Measurements from ENCODE around the gene TRIM39. TPM values are rescaled to one million over a fixed set of nuclear protein-coding genes. Genes with fewer than 3 reads are reported as not detected.

Gene TRIM39
- total and polyA plus RNA-seq, 9 of the 15 experiments (the other 6 are each of a cell fraction or from before 2014, with no cell fraction given), result 5.6 to 17.7 (median 12.8) TPM

DNA sequence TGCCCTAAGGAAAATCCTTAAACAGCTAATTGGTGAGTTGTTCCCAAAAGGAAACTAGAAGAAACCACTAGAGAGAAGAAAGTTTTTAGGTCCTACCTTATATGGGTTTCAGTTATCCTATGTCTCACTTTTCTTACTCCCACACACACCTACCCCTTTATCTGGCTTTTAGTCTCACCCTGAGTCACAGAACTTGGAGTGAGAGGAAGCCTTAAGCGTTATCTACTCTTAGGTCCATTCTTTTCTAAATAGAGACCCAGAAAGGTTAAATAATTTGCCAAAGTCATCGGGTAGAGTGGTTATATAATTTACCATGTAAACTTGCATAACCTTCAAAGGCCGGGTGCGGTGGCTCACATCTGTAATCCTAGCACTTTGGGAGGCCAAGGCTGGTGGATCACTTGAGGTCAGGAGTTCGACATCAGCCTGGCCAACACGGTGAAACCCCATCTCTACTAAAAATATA lies 13.9 kb downstream of the TRIM39 start (continued):
- TF ChIP-seq CCNT2 (IDR thresholded peaks at IDR 0.05; ENCODE audit: borderline replicate concordance, extremely low read depth, insufficient read length, low read depth, low read length) (peak; percentile 53), SREBF1 (IDR thresholded peaks at IDR 0.05; ENCODE audit: borderline replicate concordance, low read depth, low read length) (no peak), BMI1 (IDR thresholded peaks at IDR 0.05; ENCODE audit: low read length) (no peak), MEF2D (tag; conservative IDR thresholded peaks at IDR 0.05; ENCODE audit: low read depth) (peak; percentile 66; the same call in 1 of the 2 replicates), ZNF124 (CRISPR knock-in tag; IDR thresholded peaks at IDR 0.05) (no peak), ZNF75A (CRISPR knock-in tag; IDR thresholded peaks at IDR 0.05) (no peak), HSF4 (CRISPR knock-in tag; IDR thresholded peaks at IDR 0.05; ENCODE audit: borderline replicate concordance) (no peak), TCF7 (IDR thresholded peaks at IDR 0.05; ENCODE audit: borderline replicate concordance) (no peak; the same call in 1 of the 2 replicates), MAFK (IDR thresholded peaks at IDR 0.05; ENCODE audit: low read length) (no peak), STAG1 (CRISPR knock-in tag; IDR thresholded peaks at IDR 0.05; ENCODE audit: borderline replicate concordance) (no peak), EWSR1 (IDR thresholded peaks at IDR 0.05; ENCODE audit: borderline replicate concordance, low read depth, partially characterized antibody) (no peak), ZNF830 (CRISPR knock-in tag; IDR thresholded peaks at IDR 0.05) (no peak), ZNF253 (CRISPR knock-in tag; conservative IDR thresholded peaks at IDR 0.05) (no peak)
- TF ChIP-seq, protein P1, sequence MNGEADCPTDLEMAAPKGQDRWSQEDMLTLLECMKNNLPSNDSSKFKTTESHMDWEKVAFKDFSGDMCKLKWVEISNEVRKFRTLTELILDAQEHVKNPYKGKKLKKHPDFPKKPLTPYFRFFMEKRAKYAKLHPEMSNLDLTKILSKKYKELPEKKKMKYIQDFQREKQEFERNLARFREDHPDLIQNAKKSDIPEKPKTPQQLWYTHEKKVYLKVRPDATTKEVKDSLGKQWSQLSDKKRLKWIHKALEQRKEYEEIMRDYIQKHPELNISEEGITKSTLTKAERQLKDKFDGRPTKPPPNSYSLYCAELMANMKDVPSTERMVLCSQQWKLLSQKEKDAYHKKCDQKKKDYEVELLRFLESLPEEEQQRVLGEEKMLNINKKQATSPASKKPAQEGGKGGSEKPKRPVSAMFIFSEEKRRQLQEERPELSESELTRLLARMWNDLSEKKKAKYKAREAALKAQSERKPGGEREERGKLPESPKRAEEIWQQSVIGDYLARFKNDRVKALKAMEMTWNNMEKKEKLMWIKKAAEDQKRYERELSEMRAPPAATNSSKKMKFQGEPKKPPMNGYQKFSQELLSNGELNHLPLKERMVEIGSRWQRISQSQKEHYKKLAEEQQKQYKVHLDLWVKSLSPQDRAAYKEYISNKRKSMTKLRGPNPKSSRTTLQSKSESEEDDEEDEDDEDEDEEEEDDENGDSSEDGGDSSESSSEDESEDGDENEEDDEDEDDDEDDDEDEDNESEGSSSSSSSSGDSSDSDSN (IDR thresholded peaks at IDR 0.05; ENCODE audit: borderline replicate concordance in 1 of 2, low read depth in 2 of 2, low read length in 2 of 2), result no peak
- TF ChIP-seq, protein P2, sequence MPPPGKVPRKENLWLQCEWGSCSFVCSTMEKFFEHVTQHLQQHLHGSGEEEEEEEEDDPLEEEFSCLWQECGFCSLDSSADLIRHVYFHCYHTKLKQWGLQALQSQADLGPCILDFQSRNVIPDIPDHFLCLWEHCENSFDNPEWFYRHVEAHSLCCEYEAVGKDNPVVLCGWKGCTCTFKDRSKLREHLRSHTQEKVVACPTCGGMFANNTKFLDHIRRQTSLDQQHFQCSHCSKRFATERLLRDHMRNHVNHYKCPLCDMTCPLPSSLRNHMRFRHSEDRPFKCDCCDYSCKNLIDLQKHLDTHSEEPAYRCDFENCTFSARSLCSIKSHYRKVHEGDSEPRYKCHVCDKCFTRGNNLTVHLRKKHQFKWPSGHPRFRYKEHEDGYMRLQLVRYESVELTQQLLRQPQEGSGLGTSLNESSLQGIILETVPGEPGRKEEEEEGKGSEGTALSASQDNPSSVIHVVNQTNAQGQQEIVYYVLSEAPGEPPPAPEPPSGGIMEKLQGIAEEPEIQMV (tag; conservative IDR thresholded peaks at IDR 0.05; ENCODE audit: low read depth), result no peak
